IgD-negative memory B cell (primary cell): Measurements from ENCODE around the gene ZNF701. TPM values are rescaled to one million over a fixed set of nuclear protein-coding genes. Genes with fewer than 3 reads are reported as not detected.
A peak's percentile ranks its signal among the peaks of the same experiment; 100 is the strongest.
"Not testable (repeated sequence)": the region's sequence is repeated elsewhere in the genome, so short reads cannot be mapped to it uniquely, and the experiment has no call there.

ENCODE experiments used
- H3K27ac Mint-ChIP-seq, 3 donors: one replicate each; pipeline ENCODE4 v1.8.0; 2020 to 2022; ENCODE audit warnings: mild to moderate bottlenecking in 3 of 3, mixed read lengths in 3 of 3, moderate library complexity in 1 of 3
- H3K27me3 Mint-ChIP-seq: one replicate; pipeline ENCODE4 v1.8.0; 2021; ENCODE audit warnings: mixed read lengths
- H3K36me3 Mint-ChIP-seq: one replicate; pipeline ENCODE4 v1.8.0; 2020; ENCODE audit warnings: mild to moderate bottlenecking, mixed read lengths
- H3K4me1 Mint-ChIP-seq, 3 donors: one replicate each; pipeline ENCODE4 v1.8.0; 2020 to 2022; ENCODE audit warnings: mixed read lengths in 3 of 3, mild to moderate bottlenecking in 1 of 3
- H3K4me3 Mint-ChIP-seq, 4 donors: one replicate each; pipeline ENCODE4 v1.8.0; 2020 to 2022; ENCODE audit warnings: mild to moderate bottlenecking in 4 of 4, mixed read lengths in 4 of 4, moderate library complexity in 3 of 4
- H3K9me3 Mint-ChIP-seq, 3 donors: one replicate each; pipeline ENCODE4 v1.8.0; 2020 to 2021; ENCODE audit warnings: mixed read lengths in 3 of 3, mild to moderate bottlenecking in 1 of 3
- polyA plus RNA-seq: library from polyadenylated mRNA; unstranded; fragments of 300-500 nt; fragmentation: Illumina TruSeq; gene quantifications from one replicate; pipeline ENCODE4 v1.2.3, GENCODE V29; 2021

ZNF701 gene
- polyA plus RNA-seq, 1 donor from 2014 or later = 18.3 TPM

GRCh38 chr19:52542984-52543664, 27.0 kb upstream of the ZNF701 start:
- Mint-ChIP-seq H3K9me3 (peaks cover 1 to 12% (median 9%) of the 10 kb centered on the region in 3 donors), H3K4me1 (peaks cover 5 to 13% (median 8%) of the 10 kb centered on the region in 3 donors), H3K4me3 (peak overlapping the region in 2 of 4 donors; percentile 53 to 83), H3K27me3 (no peaks in the 10 kb centered on the region), H3K36me3 (peaks cover 37% of the 10 kb centered on the region), H3K27ac (peak overlapping the region in 1 of 3 donors; percentile 86)

GRCh38 chr19:52554216-52554971, 15.7 kb upstream of the ZNF701 start:
- Mint-ChIP-seq H3K36me3 (peaks cover 45% of the 10 kb centered on the region), H3K4me3 (no peak overlapping the region), H3K9me3 (peaks cover 25 to 48% (median 44%) of the 10 kb centered on the region in 3 donors), H3K27ac (no peak overlapping the region), H3K27me3 (no peaks in the 10 kb centered on the region), H3K4me1 (peaks cover 0 to 1% (median 0%) of the 10 kb centered on the region in 3 donors)

DNA sequence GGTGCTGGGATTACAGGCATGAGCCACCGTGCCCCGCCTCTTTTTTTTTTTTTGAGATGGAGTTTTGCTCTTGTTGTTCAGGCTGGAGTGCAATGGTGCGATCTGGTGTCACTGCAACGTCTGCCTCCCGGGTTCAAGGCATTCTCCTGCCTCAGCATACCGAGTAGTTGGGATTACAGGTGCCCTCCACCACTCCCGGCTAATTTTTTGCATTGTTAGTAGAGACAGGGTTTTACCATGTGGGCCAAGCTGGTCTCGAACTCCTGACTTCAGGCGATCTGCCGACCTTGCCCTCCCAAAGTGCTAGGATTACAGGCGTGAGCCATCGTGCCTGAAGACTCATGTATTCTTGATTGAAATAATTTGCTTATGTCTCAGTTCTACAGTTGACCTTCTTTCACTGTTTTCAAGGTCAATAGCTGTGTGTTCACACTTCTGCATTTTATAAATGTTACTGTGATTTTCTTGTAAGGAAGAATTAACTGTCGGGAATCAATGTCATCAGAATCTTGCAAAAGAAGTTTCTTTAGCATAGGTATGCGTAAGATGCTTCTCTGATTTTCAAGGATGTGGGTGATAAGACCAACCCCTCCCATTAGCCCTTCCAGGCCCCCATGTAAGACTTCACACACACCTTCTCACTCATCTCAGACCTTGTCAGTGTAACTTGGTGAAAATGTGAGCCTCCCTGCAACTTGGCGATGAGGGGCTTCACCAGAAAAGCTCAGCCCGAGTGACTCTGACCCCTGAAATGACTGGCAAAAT, 12.7 kb upstream of the ZNF701 start:
- no peak overlapping the region for H3K4me3 Mint-ChIP-seq
- peaks cover 28 to 54% (median 47%) of the 10 kb centered on the region in 3 donors for H3K9me3 Mint-ChIP-seq
- H3K36me3 Mint-ChIP-seq = peaks cover 41% of the 10 kb centered on the region
- H3K27me3 Mint-ChIP-seq = no peaks in the 10 kb centered on the region
- peaks cover 0 to 1% (median 0%) of the 10 kb centered on the region in 3 donors for H3K4me1 Mint-ChIP-seq
- peak overlapping the region in 1 of 3 donors; percentile 57 for H3K27ac Mint-ChIP-seq

- H3K36me3 Mint-ChIP-seq = peaks cover 33% of the 10 kb centered on the region
These were observed 11.2 kb upstream of the ZNF701 start for GRCh38 chr19:52558732-52559445.

GRCh38 chr19:52561611-52562010, 8.5 kb upstream of the ZNF701 start:
- H3K4me1 Mint-ChIP-seq, H3K27me3 Mint-ChIP-seq, H3K27ac Mint-ChIP-seq, H3K4me3 Mint-ChIP-seq: not testable (repeated sequence)
- Mint-ChIP-seq H3K36me3 (peaks cover 23% of the 10 kb centered on the region), H3K9me3 (peaks cover 13 to 42% (median 30%) of the 10 kb centered on the region in 3 donors)

More at GRCh38 chr19:52558732-52559445, 11.2 kb upstream of the ZNF701 start:
- Mint-ChIP-seq H3K4me3 (peak overlapping the region in 2 of 4 donors; percentile 47 to 52), H3K9me3 (peaks cover 21 to 46% (median 41%) of the 10 kb centered on the region in 3 donors)
- not testable (repeated sequence) for H3K27ac Mint-ChIP-seq, H3K4me1 Mint-ChIP-seq, H3K27me3 Mint-ChIP-seq

DNA sequence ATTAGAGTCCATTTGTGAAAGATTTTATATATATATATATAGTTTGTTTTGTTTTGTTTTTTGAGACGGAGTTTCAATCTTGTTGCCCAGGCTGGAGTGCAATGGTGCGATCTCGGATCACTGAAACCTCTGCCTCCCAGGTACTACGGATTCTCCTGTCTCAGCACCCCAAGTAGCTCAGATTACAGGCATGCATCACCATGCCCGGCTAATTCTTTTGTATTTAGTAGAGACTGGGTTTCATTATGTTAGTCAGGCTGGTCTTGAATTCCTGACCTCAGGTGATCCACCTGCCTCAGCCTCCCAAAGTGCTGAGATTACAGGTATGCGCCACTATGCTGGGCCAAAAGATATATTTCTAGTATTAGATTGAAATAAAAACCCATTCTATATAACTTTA, 4.0 kb upstream of the ZNF701 start:
- Mint-ChIP-seq H3K27me3 (no peaks in the 10 kb centered on the region), H3K9me3 (peaks cover 11 to 28% (median 19%) of the 10 kb centered on the region in 3 donors), H3K4me3 (peak overlapping the region in 1 of 4 donors; percentile 17), H3K4me1 (peaks cover 3 to 13% (median 7%) of the 10 kb centered on the region in 3 donors), H3K27ac (no peak overlapping the region), H3K36me3 (peaks cover 14% of the 10 kb centered on the region)

DNA sequence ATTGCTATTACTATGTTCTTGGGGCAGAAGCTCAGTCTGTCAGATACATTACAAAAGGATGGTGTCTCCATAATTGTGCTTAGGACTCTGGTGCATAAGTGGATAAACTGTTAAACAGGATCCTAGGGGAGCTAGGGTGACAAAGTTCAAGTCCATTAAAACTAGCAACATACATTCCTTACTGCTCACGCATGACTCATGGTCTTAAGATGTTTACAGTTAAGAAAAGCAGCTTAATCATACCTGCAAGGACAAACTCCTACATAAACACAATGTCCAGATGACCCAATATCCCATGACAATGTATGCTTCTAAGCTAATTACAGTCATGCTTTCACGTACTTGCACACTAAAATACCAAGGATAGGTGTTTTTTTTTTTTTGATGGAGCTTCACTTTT, 3.5 kb upstream of the ZNF701 start:
- H3K4me3 Mint-ChIP-seq = no peak overlapping the region
- no peak overlapping the region for H3K27ac Mint-ChIP-seq
- H3K36me3 Mint-ChIP-seq = peaks cover 15% of the 10 kb centered on the region
- H3K9me3 Mint-ChIP-seq = peaks cover 9 to 28% (median 22%) of the 10 kb centered on the region in 3 donors
- H3K4me1 Mint-ChIP-seq = peaks cover 7 to 18% (median 12%) of the 10 kb centered on the region in 3 donors
- no peaks in the 10 kb centered on the region for H3K27me3 Mint-ChIP-seq

DNA sequence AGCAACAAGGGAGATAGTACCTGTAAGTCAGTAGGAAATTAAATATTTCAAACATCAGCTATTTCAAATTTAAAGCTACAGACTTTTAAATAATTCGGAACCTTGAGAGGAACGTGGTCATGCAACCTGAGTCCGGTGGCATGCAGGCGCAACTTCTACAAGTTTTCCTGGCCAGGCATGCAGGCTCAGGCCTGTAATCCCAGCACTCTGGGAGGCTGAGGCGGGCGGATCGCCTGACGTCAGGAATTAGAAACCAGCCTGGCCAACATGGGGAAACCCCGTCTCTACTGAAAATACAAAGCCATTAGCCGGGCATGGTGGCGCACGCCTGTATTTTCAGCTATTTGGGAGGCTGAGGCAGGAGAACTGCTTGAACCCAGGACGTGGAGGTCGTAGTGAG, 2.2 kb upstream of the ZNF701 start:
- peaks cover 14% of the 10 kb centered on the region for H3K36me3 Mint-ChIP-seq
- peaks cover 9 to 28% (median 26%) of the 10 kb centered on the region in 3 donors for H3K9me3 Mint-ChIP-seq
- H3K27ac Mint-ChIP-seq = no peak overlapping the region
- H3K4me3 Mint-ChIP-seq = no peak overlapping the region
- H3K27me3 Mint-ChIP-seq = no peaks in the 10 kb centered on the region
- peaks cover 13 to 25% (median 17%) of the 10 kb centered on the region in 3 donors for H3K4me1 Mint-ChIP-seq

DNA sequence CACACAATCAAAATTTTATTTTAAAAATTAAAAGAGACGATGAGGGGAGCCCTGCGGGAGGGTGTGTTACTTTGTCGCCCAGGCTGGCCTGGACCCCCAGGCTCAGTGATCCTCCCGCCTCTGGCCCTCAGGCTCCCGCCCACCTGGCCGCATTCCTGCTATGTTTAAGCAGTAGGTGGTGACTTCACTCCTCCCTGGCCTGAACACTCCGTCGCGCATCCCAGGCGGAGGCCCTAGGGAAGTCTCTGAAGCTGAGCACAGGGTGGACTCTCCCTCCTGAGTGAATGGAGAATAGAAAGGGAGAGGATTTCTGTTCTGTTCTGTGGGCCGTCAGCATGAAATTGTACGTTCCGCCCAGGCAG, 468 bp upstream of the ZNF701 start:
- peaks cover 15 to 26% (median 17%) of the 10 kb centered on the region in 3 donors for H3K4me1 Mint-ChIP-seq

DNA sequence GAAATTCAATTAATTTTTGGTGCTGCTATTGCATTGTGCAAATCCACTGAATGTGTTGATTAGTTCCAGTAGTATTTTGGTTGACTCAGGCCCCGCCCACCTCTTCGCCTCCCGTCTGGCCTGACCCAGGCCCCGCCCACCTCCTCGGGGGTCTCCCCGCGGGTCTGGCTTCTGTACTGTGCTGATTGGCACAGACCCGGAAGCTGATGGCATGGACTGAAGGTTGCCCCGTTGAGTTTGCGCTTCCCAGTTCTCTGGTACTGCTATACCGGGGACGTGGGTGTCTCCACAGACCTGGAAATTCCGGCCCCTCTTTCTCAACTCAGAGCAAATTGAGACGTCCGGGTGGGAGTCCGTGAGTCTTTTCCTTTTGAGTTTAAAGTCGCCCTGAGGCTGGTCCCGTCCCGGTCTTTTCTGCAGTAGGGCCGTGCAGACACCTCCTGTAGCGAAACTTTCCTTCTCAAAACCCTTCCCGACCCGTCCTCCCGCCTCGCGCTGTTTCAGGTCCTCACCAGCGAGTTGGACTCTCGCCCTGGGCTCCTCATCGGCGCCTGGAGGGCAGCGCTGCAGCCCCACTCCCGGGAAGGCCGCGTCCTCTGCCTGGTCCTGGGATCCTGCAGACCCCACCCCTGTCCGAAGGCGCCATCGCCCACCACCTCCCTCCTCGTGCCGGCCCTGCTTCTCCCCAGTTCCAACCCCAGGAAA, 14.8 kb downstream of the ZNF701 start:
- no peak overlapping the region for H3K27ac Mint-ChIP-seq
- H3K27me3 Mint-ChIP-seq = no peaks in the 10 kb centered on the region
- no peaks in the 10 kb centered on the region for H3K4me1 Mint-ChIP-seq
- no peak overlapping the region for H3K4me3 Mint-ChIP-seq
- peaks cover 9 to 30% (median 23%) of the 10 kb centered on the region in 3 donors for H3K9me3 Mint-ChIP-seq
- H3K36me3 Mint-ChIP-seq = peaks cover 34% of the 10 kb centered on the region

More for the DNA sequence above, 468 bp upstream of the ZNF701 start:
- H3K27me3 Mint-ChIP-seq = not testable (repeated sequence)
- H3K9me3 Mint-ChIP-seq = peaks cover 6 to 32% (median 30%) of the 10 kb centered on the region in 3 donors
- H3K36me3 Mint-ChIP-seq = peaks cover 18% of the 10 kb centered on the region
- H3K27ac Mint-ChIP-seq = peak overlapping the region; percentile 88 to 96 (median 91)
- H3K4me3 Mint-ChIP-seq = peak overlapping the region; percentile 94 to 98 (median 96)

GRCh38 chr19:52585604-52586003, 15.5 kb downstream of the ZNF701 start:
- no peak overlapping the region for H3K4me3 Mint-ChIP-seq
- peaks cover 9 to 28% (median 23%) of the 10 kb centered on the region in 3 donors for H3K9me3 Mint-ChIP-seq
- H3K4me1 Mint-ChIP-seq = no peaks in the 10 kb centered on the region
- H3K27me3 Mint-ChIP-seq = no peaks in the 10 kb centered on the region
- peak overlapping the region in 1 of 3 donors; percentile 24 for H3K27ac Mint-ChIP-seq
- H3K36me3 Mint-ChIP-seq = peaks cover 35% of the 10 kb centered on the region

GRCh38 chr19:52590728-52591127, 20.6 kb downstream of the ZNF701 start:
- H3K9me3 Mint-ChIP-seq = peaks cover 0 to 9% (median 3%) of the 10 kb centered on the region in 3 donors
- peak overlapping the region in 2 of 4 donors; percentile 39 to 52 for H3K4me3 Mint-ChIP-seq
- H3K27ac Mint-ChIP-seq = no peak overlapping the region
- no peaks in the 10 kb centered on the region for H3K27me3 Mint-ChIP-seq
- peaks cover 22% of the 10 kb centered on the region for H3K36me3 Mint-ChIP-seq
- no peaks in the 10 kb centered on the region for H3K4me1 Mint-ChIP-seq

DNA sequence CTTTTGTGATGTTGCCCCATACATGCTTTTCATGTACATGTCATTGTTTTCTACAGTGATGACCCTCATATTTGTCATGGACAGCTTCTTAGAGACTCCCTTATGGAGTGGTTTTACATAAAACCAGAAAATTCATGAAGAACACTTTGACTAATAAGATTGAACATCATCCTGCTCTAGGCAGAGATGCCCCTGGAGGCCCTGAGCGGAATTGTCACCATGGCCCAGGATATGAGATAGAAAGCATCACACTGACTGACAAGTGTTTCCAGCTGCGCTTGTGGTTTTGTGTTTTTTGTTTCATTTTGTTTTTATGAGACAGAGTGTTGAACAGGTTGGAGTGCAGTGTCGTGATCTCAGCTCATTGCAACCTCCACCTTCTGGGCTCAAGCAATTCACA, 22.2 kb downstream of the ZNF701 start:
- Mint-ChIP-seq H3K27me3 (no peaks in the 10 kb centered on the region), H3K4me3 (no peak overlapping the region), H3K27ac (no peak overlapping the region), H3K9me3 (peaks cover 5 to 18% (median 8%) of the 10 kb centered on the region in 3 donors), H3K36me3 (peaks cover 24% of the 10 kb centered on the region), H3K4me1 (no peaks in the 10 kb centered on the region)

- H3K9me3 Mint-ChIP-seq = peaks cover 5 to 18% (median 10%) of the 10 kb centered on the region in 3 donors
- H3K36me3 Mint-ChIP-seq = peaks cover 21% of the 10 kb centered on the region
- H3K4me3 Mint-ChIP-seq, H3K27me3 Mint-ChIP-seq, H3K27ac Mint-ChIP-seq, H3K4me1 Mint-ChIP-seq: not testable (repeated sequence)
These were observed 23.4 kb downstream of the ZNF701 start for GRCh38 chr19:52593441-52593840.
